Hepatocyte (in vitro differentiated cells): Measurements from ENCODE around the gene NAA80. TPM values are rescaled to one million over a fixed set of nuclear protein-coding genes. Genes with fewer than 3 reads are reported as not detected.

Experiments used
- DNase-seq: peaks from one replicate; pipeline ENCODE4 v3.0.0-alpha.2; 2016; ENCODE audit warnings: low spot score
- H2AFZ ChIP-seq: fragments of 200-600 bp; sonication (generic); 2 replicates; pipeline ENCODE4 v1.6.0; 2016; ENCODE audit warnings: antibody characterized with exemption, mild to moderate bottlenecking
- H3K27ac ChIP-seq: fragments of 200-600 bp; sonication (generic); 2 replicates; pipeline ENCODE4 v1.5.1; 2016; ENCODE audit warnings: mild to moderate bottlenecking
- H3K27me3 ChIP-seq: fragments of 200-600 bp; sonication (generic); 2 replicates; pipeline ENCODE4 v1.6.1; 2016
- H3K36me3 ChIP-seq: fragments of 200-600 bp; sonication (generic); replicated peaks from 2 replicates; pipeline ENCODE4 v1.5.1; 2016; ENCODE audit warnings: low read depth; ENCODE audit not compliant: insufficient read depth
- H3K4me1 ChIP-seq: fragments of 200-600 bp; sonication (generic); 2 replicates; pipeline ENCODE4 v1.5.1; 2016; ENCODE audit warnings: mild to moderate bottlenecking, moderate library complexity; ENCODE audit not compliant: insufficient read depth
- H3K4me2 ChIP-seq: fragments of 200-600 bp; sonication (generic); 2 replicates; pipeline ENCODE4 v1.6.0; 2016
- H3K4me3 ChIP-seq: fragments of 200-600 bp; sonication (generic); 2 replicates; pipeline ENCODE4 v1.5.1; 2016; ENCODE audit warnings: mild to moderate bottlenecking
- H3K79me2 ChIP-seq: fragments of 200-600 bp; sonication (generic); 2 replicates; pipeline ENCODE4 v1.6.0; 2017; ENCODE audit warnings: mild to moderate bottlenecking
- H3K9me2 ChIP-seq: fragments of 200-600 bp; sonication (generic); replicated peaks from 2 replicates; pipeline ENCODE4 v1.6.0; 2017; ENCODE audit warnings: mild to moderate bottlenecking; ENCODE audit not compliant: insufficient read depth
- H3K9me3 ChIP-seq: fragments of 200-600 bp; sonication (generic); 2 replicates; pipeline ENCODE4 v1.5.1; 2016; ENCODE audit warnings: low read depth, mild to moderate bottlenecking
- H4K20me1 ChIP-seq: fragments of 200-600 bp; sonication (generic); 2 replicates; pipeline ENCODE4 v1.6.0; 2016; ENCODE audit warnings: mild to moderate bottlenecking; ENCODE audit not compliant: insufficient read depth, poor library complexity, severe bottlenecking
- EZH2 ChIP-seq: fragments of 200-600 bp; sonication (generic); IDR thresholded peaks from 2 replicates; pipeline ENCODE4 v1.6.1; 2016; ENCODE audit warnings: antibody characterized with exemption, mild to moderate bottlenecking, borderline replicate concordance
- EZH2phosphoT487 ChIP-seq: fragments of 200-600 bp; sonication (generic); IDR thresholded peaks from one replicate; pipeline ENCODE4 v1.6.1; 2018; ENCODE audit warnings: antibody characterized with exemption, mild to moderate bottlenecking, low read depth, moderate library complexity; ENCODE audit not compliant: unreplicated experiment, severe bottlenecking
- WGBS: methylation state at CpG from one replicate; pipeline ENCODE4 v1.1.6; 2016; ENCODE audit warnings: low lambda C conversion rate; ENCODE audit errors: missing lambda C conversion rate; 5-methylcytosine and 5-hydroxymethylcytosine counted together
- polyA plus RNA-seq: library from polyadenylated mRNA; unstranded; fragments of >200 nt; fragmentation: Nextera tagmentation; extraction: Ambion mirVana; gene quantifications from 2 replicates; pipeline ENCODE4 v1.2.1, GENCODE V29; 2016
- total RNA-seq: library from RNA; depleted of rRNA; stranded (reverse); fragments of >200 nt; gene quantifications from 2 replicates; pipeline ENCODE4 v1.2.3, GENCODE V29; 2014
- TF ChIP-seq, protein P1 (sequence below): fragments of 200-600 bp; sonication (generic); IDR thresholded peaks from 2 replicates; pipeline ENCODE4 v1.5.1; 2016; ENCODE audit warnings: antibody characterized with exemption, mild to moderate bottlenecking; ENCODE audit not compliant: poor library complexity

NAA80 gene
- total and polyA plus RNA-seq, 2 experiments from 2014 or later: 6.7 to 19.5 TPM

DNA sequence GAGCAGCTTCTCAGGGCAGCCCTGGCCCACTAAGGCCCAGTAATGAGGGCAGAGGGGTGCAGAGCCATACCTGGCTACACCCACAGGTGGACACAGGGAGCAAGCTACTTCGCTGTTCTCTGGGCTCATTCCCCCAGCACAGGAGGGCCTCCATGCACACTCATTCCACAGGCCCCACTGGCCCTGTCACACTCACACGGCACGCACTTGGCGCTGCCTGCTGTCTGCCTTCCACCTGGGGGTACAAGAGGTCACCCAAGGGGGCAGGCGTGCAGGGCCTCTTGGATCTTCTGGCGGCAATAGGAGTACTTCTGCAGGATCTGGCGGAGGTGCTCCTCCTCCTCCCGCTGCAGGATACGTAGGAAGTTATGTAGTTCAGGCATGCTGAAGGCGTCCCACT lies 31.1 kb upstream of the NAA80 start:
- no peaks in the 10 kb centered on the region for H3K9me2 ChIP-seq
- H3K27me3 ChIP-seq: no peaks in the 10 kb centered on the region
- H4K20me1 ChIP-seq: peaks cover 5% of the 10 kb centered on the region
- peaks cover 54% of the 10 kb centered on the region for H3K79me2 ChIP-seq
- WGBS: 98% methylated on average over 10 of the region's 10 CpGs
- TF ChIP-seq, protein P1, sequence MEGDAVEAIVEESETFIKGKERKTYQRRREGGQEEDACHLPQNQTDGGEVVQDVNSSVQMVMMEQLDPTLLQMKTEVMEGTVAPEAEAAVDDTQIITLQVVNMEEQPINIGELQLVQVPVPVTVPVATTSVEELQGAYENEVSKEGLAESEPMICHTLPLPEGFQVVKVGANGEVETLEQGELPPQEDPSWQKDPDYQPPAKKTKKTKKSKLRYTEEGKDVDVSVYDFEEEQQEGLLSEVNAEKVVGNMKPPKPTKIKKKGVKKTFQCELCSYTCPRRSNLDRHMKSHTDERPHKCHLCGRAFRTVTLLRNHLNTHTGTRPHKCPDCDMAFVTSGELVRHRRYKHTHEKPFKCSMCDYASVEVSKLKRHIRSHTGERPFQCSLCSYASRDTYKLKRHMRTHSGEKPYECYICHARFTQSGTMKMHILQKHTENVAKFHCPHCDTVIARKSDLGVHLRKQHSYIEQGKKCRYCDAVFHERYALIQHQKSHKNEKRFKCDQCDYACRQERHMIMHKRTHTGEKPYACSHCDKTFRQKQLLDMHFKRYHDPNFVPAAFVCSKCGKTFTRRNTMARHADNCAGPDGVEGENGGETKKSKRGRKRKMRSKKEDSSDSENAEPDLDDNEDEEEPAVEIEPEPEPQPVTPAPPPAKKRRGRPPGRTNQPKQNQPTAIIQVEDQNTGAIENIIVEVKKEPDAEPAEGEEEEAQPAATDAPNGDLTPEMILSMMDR: no peak
- TF ChIP-seq EZH2phosphoT487 (no peak), EZH2 (no peak)
- no peak overlapping the region for H3K27ac ChIP-seq
- H3K9me3 ChIP-seq: no peaks in the 10 kb centered on the region
- no peak overlapping the region for H2AFZ ChIP-seq
- H3K4me3 ChIP-seq: no peak overlapping the region
- no peaks in the 10 kb centered on the region for H3K36me3 ChIP-seq
- peaks cover 12% of the 10 kb centered on the region for H3K4me1 ChIP-seq
- no peak overlapping the region for H3K4me2 ChIP-seq
- no peak for DNase-seq

DNA sequence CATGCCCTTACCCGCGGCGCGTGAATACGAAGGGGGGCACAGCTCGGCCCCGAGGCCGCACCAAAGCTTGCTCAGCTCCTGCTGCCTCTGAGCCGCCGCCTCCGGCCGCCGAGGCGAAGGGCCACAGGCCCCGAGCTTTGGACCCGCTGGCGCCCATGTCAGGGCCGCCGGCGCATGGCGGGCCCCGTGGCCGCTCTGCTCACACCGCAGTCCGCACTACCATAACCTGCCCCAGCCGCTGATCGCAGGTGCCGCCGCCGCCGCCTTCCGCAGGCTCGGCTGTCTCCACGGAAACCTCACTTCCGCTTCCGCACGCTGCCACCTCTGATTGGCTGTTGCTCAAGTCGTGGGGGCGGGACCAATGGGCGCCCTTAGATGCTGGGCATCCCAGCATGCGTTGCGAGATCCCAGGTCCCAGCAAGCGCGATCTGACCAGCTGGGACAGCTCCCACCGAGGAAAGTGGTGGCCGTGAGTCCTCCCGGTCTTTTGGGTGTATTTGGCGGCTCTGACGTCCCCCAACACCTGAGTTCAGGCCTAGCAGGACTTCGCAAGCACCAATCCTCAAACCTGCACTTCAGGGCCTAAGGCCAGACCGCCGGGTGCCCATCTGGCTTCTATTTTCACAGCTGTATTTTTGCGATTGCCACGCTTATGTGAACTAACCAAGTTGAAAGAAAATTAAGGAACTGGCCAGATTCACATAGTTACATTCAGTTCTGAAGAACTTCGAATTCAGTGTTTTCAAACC lies 28.9 kb upstream of the NAA80 start, which contains the start of gene TUSC2:
Gene TUSC2, minus strand, starts transcription at position 281 of the 749 bp plus-strand sequence. Its CDS starts 124 bp downstream, at position 157.
- peaks cover 11% of the 10 kb centered on the region for H3K4me1 ChIP-seq
- 5% methylated on average over 54 of the region's 55 CpGs for WGBS
- H3K4me3 ChIP-seq: peak within 1 kb of the TSS; percentile 18
- peak within 1 kb of the TSS; percentile 39 for H2AFZ ChIP-seq
- peak within 1 kb of the TSS; percentile 86 for H3K4me2 ChIP-seq
- H3K79me2 ChIP-seq: peaks cover 32% of the 10 kb centered on the region
- H3K27ac ChIP-seq: peak within 1 kb of the TSS; percentile 72
- TF ChIP-seq EZH2phosphoT487 (no peak), EZH2 (no peak)
- TF ChIP-seq, protein P1: no peak
- H3K36me3 ChIP-seq: no peaks in the 10 kb centered on the region
- no peaks in the 10 kb centered on the region for H3K9me2 ChIP-seq
- no peaks in the 10 kb centered on the region for H3K27me3 ChIP-seq
- H3K9me3 ChIP-seq: no peaks in the 10 kb centered on the region
- peak; percentile 99 for DNase-seq
- H4K20me1 ChIP-seq: peaks cover 2% of the 10 kb centered on the region

DNA sequence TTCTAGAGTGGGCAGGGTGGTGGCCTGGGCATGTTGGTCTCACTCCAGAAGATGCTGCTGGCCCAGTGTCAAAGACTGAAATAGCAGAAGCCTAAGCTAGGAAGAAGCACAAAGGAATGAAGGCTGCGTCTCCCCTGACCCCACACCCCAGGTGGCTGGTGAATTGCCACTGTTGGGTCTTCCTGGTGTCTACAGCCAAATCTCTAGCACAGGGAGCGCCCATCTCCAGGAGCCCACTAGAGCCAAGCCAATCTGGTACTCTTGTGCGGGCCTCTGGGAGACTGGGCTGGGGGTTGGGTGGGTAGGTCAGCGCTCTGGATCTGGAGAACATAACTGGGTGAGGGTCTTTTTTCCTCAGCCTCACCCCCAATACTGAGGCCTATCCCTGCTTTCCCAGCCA lies 27.9 kb upstream of the NAA80 start:
- no peak overlapping the region for H2AFZ ChIP-seq
- no peaks in the 10 kb centered on the region for H3K27me3 ChIP-seq
- TF ChIP-seq, protein P1: no peak
- peaks cover 19% of the 10 kb centered on the region for H3K4me1 ChIP-seq
- DNase-seq: no peak
- H3K4me2 ChIP-seq: peak overlapping the region; percentile 86
- H3K9me3 ChIP-seq: no peaks in the 10 kb centered on the region
- no peak overlapping the region for H3K27ac ChIP-seq
- no peaks in the 10 kb centered on the region for H3K36me3 ChIP-seq
- H3K79me2 ChIP-seq: peaks cover 24% of the 10 kb centered on the region
- peak overlapping the region; percentile 18 for H3K4me3 ChIP-seq
- peaks cover 2% of the 10 kb centered on the region for H4K20me1 ChIP-seq
- WGBS: 85% methylated on average over 4 of the region's 4 CpGs
- H3K9me2 ChIP-seq: no peaks in the 10 kb centered on the region
